Measurements from ENCODE around the gene AHNAK2.

- TF ChIP-seq EZH2 (IDR thresholded peaks at IDR 0.05; ENCODE audit: borderline replicate concordance, insufficient read depth, low read depth, low read length, poor library complexity, severe bottlenecking) = no peak
- TF ChIP-seq CTCF (IDR thresholded peaks at IDR 0.05) = no peak
These were observed 43.6 kb upstream of the AHNAK2 start for GRCh38 chr14:105021656-105022275.
